DOHH2 (cell line): ENCODE results near the gene TMEM52.

Source experiments
- H3F3A ChIP-seq: fragments of 200-600 bp; sonication (generic), shearing (Covaris generic); 2 replicates; pipeline ENCODE4 v1.6.0; 2016; ENCODE audit warnings: antibody characterized with exemption, mild to moderate bottlenecking; ENCODE audit not compliant: control insufficient read depth, insufficient read depth
- H3K27ac ChIP-seq: fragments of 200-600 bp; sonication (generic); 2 replicates; pipeline ENCODE4 v1.5.1; 2014; ENCODE audit warnings: low read depth, mild to moderate bottlenecking, low read length, moderate library complexity
- H3K27me3 ChIP-seq: fragments of 200-600 bp; sonication (generic); 2 replicates; pipeline ENCODE4 v1.6.1; 2014; ENCODE audit warnings: mild to moderate bottlenecking, low read length, mixed read lengths; ENCODE audit not compliant: control insufficient read depth
- H3K36me3 ChIP-seq: fragments of 200-600 bp; sonication (generic); 2 replicates; pipeline ENCODE4 v1.6.1; 2014; ENCODE audit warnings: mild to moderate bottlenecking, low read length, moderate library complexity, mixed read lengths; ENCODE audit not compliant: control insufficient read depth
- H3K4me1 ChIP-seq: fragments of 200-600 bp; sonication (generic); 2 replicates; pipeline ENCODE4 v1.6.1; 2014; ENCODE audit warnings: mild to moderate bottlenecking, low read length, mixed read lengths; ENCODE audit not compliant: control insufficient read depth
- H3K4me2 ChIP-seq: fragments of 200-600 bp; sonication (generic); 2 replicates; pipeline ENCODE4 v1.6.0; 2014; ENCODE audit warnings: mild to moderate bottlenecking, low read length, moderate library complexity
- H3K4me3 ChIP-seq: fragments of 200-600 bp; sonication (generic); 2 replicates; pipeline ENCODE4 v1.5.1; 2014; ENCODE audit warnings: mild to moderate bottlenecking, low read length, mixed read lengths
- H3K79me2 ChIP-seq: fragments of 200-600 bp; sonication (generic); 2 replicates; pipeline ENCODE4 v1.6.1; 2014; ENCODE audit warnings: mild to moderate bottlenecking, low read length, mixed read lengths; ENCODE audit not compliant: control insufficient read depth
- H3K9me2 ChIP-seq: fragments of 200-600 bp; sonication (generic); replicated peaks from 2 replicates; pipeline ENCODE4 v1.6.1; 2014; ENCODE audit warnings: mild to moderate bottlenecking, low read length, mixed read lengths; ENCODE audit not compliant: control insufficient read depth
- H3K9me3 ChIP-seq: fragments of 200-600 bp; sonication (generic); 2 replicates; pipeline ENCODE4 v1.6.1; 2014; ENCODE audit warnings: antibody characterized with exemption, low read length, mixed read lengths; ENCODE audit not compliant: control insufficient read depth, insufficient read depth
- H4K20me1 ChIP-seq: fragments of 200-600 bp; sonication (generic); 2 replicates; pipeline ENCODE4 v1.6.0; 2014; ENCODE audit warnings: low read depth, mild to moderate bottlenecking, antibody characterized with exemption, low read length, moderate library complexity; ENCODE audit not compliant: control insufficient read depth, insufficient read depth
- EZH2phosphoT487 ChIP-seq: fragments of 200-600 bp; sonication (generic); IDR thresholded peaks from 2 replicates; pipeline ENCODE4 v1.6.1; 2017; ENCODE audit warnings: borderline replicate concordance, mild to moderate bottlenecking, antibody characterized with exemption, low read length, moderate library complexity, mixed read lengths
- TF ChIP-seq, protein P1 (sequence below): fragments of 200-600 bp; sonication (generic); IDR thresholded peaks from one replicate; pipeline ENCODE4 v1.5.1; 2014; ENCODE audit warnings: antibody characterized with exemption, mild to moderate bottlenecking, low read depth, low read length; ENCODE audit not compliant: poor library complexity, severe bottlenecking

The TMEM52 gene

GRCh38 chr1:1955621-1956094 lies 36.6 kb upstream of the TMEM52 start:
- Histone ChIP-seq H3K27me3 (no peaks in the 10 kb centered on the region), H3K9me3 (peaks cover 10% of the 10 kb centered on the region), H4K20me1 (no peaks in the 10 kb centered on the region), H3K27ac (no peak overlapping the region), H3K4me1 (no peaks in the 10 kb centered on the region), H3K79me2 (no peaks in the 10 kb centered on the region), H3K4me3 (no peak overlapping the region), H3K9me2 (no peaks in the 10 kb centered on the region), H3F3A (no peaks in the 10 kb centered on the region), H3K4me2 (no peak overlapping the region), H3K36me3 (no peaks in the 10 kb centered on the region)
- TF ChIP-seq EZH2phosphoT487: no peak
- TF ChIP-seq, protein P1, sequence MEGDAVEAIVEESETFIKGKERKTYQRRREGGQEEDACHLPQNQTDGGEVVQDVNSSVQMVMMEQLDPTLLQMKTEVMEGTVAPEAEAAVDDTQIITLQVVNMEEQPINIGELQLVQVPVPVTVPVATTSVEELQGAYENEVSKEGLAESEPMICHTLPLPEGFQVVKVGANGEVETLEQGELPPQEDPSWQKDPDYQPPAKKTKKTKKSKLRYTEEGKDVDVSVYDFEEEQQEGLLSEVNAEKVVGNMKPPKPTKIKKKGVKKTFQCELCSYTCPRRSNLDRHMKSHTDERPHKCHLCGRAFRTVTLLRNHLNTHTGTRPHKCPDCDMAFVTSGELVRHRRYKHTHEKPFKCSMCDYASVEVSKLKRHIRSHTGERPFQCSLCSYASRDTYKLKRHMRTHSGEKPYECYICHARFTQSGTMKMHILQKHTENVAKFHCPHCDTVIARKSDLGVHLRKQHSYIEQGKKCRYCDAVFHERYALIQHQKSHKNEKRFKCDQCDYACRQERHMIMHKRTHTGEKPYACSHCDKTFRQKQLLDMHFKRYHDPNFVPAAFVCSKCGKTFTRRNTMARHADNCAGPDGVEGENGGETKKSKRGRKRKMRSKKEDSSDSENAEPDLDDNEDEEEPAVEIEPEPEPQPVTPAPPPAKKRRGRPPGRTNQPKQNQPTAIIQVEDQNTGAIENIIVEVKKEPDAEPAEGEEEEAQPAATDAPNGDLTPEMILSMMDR: no peak

- H3F3A ChIP-seq: no peaks in the 10 kb centered on the region
- no peaks in the 10 kb centered on the region for H4K20me1 ChIP-seq
- H3K9me3 ChIP-seq: peaks cover 10% of the 10 kb centered on the region
- no peaks in the 10 kb centered on the region for H3K36me3 ChIP-seq
- H3K4me1 ChIP-seq: no peaks in the 10 kb centered on the region
- H3K9me2 ChIP-seq: no peaks in the 10 kb centered on the region
- H3K4me3 ChIP-seq: no peak overlapping the region
- no peaks in the 10 kb centered on the region for H3K27me3 ChIP-seq
- H3K79me2 ChIP-seq: no peaks in the 10 kb centered on the region
- no peak for TF ChIP-seq EZH2phosphoT487
- TF ChIP-seq, protein P1: no peak
- H3K4me2 ChIP-seq: no peak overlapping the region
- H3K27ac ChIP-seq: no peak overlapping the region
Observed at GRCh38 chr1:1954831-1955441, 35.9 kb upstream of the TMEM52 start.

GRCh38 chr1:1954015-1954414 lies 34.9 kb upstream of the TMEM52 start:
- peaks cover 10% of the 10 kb centered on the region for H3K9me3 ChIP-seq
- no peaks in the 10 kb centered on the region for H3F3A ChIP-seq
- H3K4me1 ChIP-seq: no peaks in the 10 kb centered on the region
- H4K20me1 ChIP-seq: no peaks in the 10 kb centered on the region
- H3K9me2 ChIP-seq: no peaks in the 10 kb centered on the region
- H3K27me3 ChIP-seq: no peaks in the 10 kb centered on the region
- no peak overlapping the region for H3K4me2 ChIP-seq
- H3K27ac ChIP-seq: no peak overlapping the region
- no peak overlapping the region for H3K4me3 ChIP-seq
- H3K79me2 ChIP-seq: no peaks in the 10 kb centered on the region
- no peaks in the 10 kb centered on the region for H3K36me3 ChIP-seq
- TF ChIP-seq EZH2phosphoT487: no peak
- TF ChIP-seq, protein P1: no peak
